ENCODE data around the gene TADA2B.

DNA sequence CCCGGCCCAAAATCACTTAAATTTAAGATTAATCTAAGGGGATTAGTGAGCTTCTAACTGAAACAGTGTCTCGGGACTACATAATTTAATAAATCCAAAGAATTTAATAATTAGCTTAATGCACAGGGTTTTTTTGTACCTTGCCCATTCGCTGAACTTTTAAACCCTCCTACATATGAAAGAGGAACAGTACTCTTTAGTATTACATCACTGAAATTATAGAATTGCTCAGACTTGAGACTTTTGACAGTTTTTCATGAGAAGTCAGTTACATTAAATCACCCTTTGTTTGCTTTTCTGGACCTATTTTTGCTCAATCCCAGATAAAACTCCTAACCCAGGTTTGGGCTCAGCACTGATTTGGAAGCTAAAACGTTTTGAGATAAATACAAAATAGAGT is 2.4 kb upstream of the TADA2B start:
- TF ChIP-seq, protein P1, sequence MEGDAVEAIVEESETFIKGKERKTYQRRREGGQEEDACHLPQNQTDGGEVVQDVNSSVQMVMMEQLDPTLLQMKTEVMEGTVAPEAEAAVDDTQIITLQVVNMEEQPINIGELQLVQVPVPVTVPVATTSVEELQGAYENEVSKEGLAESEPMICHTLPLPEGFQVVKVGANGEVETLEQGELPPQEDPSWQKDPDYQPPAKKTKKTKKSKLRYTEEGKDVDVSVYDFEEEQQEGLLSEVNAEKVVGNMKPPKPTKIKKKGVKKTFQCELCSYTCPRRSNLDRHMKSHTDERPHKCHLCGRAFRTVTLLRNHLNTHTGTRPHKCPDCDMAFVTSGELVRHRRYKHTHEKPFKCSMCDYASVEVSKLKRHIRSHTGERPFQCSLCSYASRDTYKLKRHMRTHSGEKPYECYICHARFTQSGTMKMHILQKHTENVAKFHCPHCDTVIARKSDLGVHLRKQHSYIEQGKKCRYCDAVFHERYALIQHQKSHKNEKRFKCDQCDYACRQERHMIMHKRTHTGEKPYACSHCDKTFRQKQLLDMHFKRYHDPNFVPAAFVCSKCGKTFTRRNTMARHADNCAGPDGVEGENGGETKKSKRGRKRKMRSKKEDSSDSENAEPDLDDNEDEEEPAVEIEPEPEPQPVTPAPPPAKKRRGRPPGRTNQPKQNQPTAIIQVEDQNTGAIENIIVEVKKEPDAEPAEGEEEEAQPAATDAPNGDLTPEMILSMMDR (IDR thresholded peaks at IDR 0.05), result no peak
- no peak for TF ChIP-seq EZH2 (IDR thresholded peaks at IDR 0.05; ENCODE audit: borderline replicate concordance, insufficient read depth, low read depth, low read length, poor library complexity, severe bottlenecking)

Data from B cell (primary cell).